NCI-H2227 (cell line): Measurements from ENCODE around the gene LRCH1.
"Not testable (repeated sequence)": the region's sequence is repeated elsewhere in the genome, so short reads cannot be mapped to it uniquely, and the experiment has no call there.

Source experiments
- DNase-seq: peaks from one replicate; lab custom pipeline; 2025; ENCODE audit not compliant: unreplicated experiment; lab: John Stamatoyannopoulos, UW

LRCH1 gene

GRCh38 chr13:46747031-46747820 lies 194.3 kb downstream of the LRCH1 start:
- no peak for DNase-seq

GRCh38 chr13:46748300-46748699 lies 195.3 kb downstream of the LRCH1 start:
- DNase-seq: no peak

- no peak for DNase-seq
Measured at GRCh38 chr13:46749951-46750350, 197.0 kb downstream of the LRCH1 start.

- peak; percentile 7 for DNase-seq
Measured at GRCh38 chr13:46751811-46752635, 199.1 kb downstream of the LRCH1 start.

GRCh38 chr13:46753137-46753536 lies 200.2 kb downstream of the LRCH1 start:
- DNase-seq: no peak

GRCh38 chr13:46753917-46754316 lies 200.9 kb downstream of the LRCH1 start:
- no peak for DNase-seq

GRCh38 chr13:46754812-46755211 lies 201.8 kb downstream of the LRCH1 start:
- no peak for DNase-seq

- DNase-seq: not testable (repeated sequence)
Measured at GRCh38 chr13:46755508-46755907, 202.5 kb downstream of the LRCH1 start.

- DNase-seq: no peak
Measured at GRCh38 chr13:46756977-46757376, 204.0 kb downstream of the LRCH1 start.

- no peak for DNase-seq
Measured at GRCh38 chr13:46757640-46758039, 204.7 kb downstream of the LRCH1 start.

- no peak for DNase-seq
Measured at GRCh38 chr13:46759846-46760245, 206.9 kb downstream of the LRCH1 start.

GRCh38 chr13:46761174-46761573 lies 208.2 kb downstream of the LRCH1 start:
- DNase-seq: no peak

GRCh38 chr13:46761866-46762265 lies 208.9 kb downstream of the LRCH1 start:
- no peak for DNase-seq

- not testable (repeated sequence) for DNase-seq
Measured at GRCh38 chr13:46769925-46770324, 217.0 kb downstream of the LRCH1 start.

- no peak for DNase-seq
Measured at GRCh38 chr13:46771693-46772092, 218.7 kb downstream of the LRCH1 start.

- no peak for DNase-seq
Measured at GRCh38 chr13:46773541-46773940, 220.6 kb downstream of the LRCH1 start.

GRCh38 chr13:46775385-46776107 lies 222.6 kb downstream of the LRCH1 start:
- DNase-seq: no peak

- no peak for DNase-seq
Measured at GRCh38 chr13:46778095-46778494, 225.1 kb downstream of the LRCH1 start.

- no peak for DNase-seq
Measured at GRCh38 chr13:46778890-46779289, 225.9 kb downstream of the LRCH1 start.

GRCh38 chr13:46782066-46782465 lies 229.1 kb downstream of the LRCH1 start:
- no peak for DNase-seq

- no peak for DNase-seq
Measured at GRCh38 chr13:46782691-46783090, 229.7 kb downstream of the LRCH1 start.

- DNase-seq: no peak
Measured at GRCh38 chr13:46783504-46783903, 230.5 kb downstream of the LRCH1 start.
